ENCODE measurements around the gene HK3. TPM values are rescaled to one million over a fixed set of nuclear protein-coding genes. Genes with fewer than 3 reads are reported as not detected.

HK3 gene
- total and polyA plus RNA-seq, 9 of the 15 experiments (the other 6 are each of a cell fraction or from before 2014, with no cell fraction given): 0.16 TPM; not detected in 8

GRCh38 chr5:176888865-176889165, 10.3 kb downstream of the HK3 start (continued):
- no peak for TF ChIP-seq CHD7 (IDR thresholded peaks at IDR 0.05; ENCODE audit: low read depth, low read length)
- TF ChIP-seq ZNF639 (CRISPR knock-in tag; conservative IDR thresholded peaks at IDR 0.05 in 1 of 2, IDR thresholded peaks at IDR 0.05 in 1 of 2): no peak
- no peak for TF ChIP-seq HOXB6 (CRISPR knock-in tag; IDR thresholded peaks at IDR 0.05; ENCODE audit: borderline replicate concordance)
- no peak for TF ChIP-seq NCOA1 (IDR thresholded peaks at IDR 0.05; ENCODE audit: low read depth)
- TF ChIP-seq ATF1 (CRISPR knock-in tag; IDR thresholded peaks at IDR 0.05): no peak
- TF ChIP-seq ATF1 (tag; IDR thresholded peaks at IDR 0.05): no peak
- no peak for TF ChIP-seq TGIF2 (CRISPR knock-in tag; IDR thresholded peaks at IDR 0.05)
- TF ChIP-seq JUND (IDR thresholded peaks at IDR 0.05; ENCODE audit: borderline replicate concordance, low read depth, low read length): no peak
- no peak for TF ChIP-seq JUND (tag; IDR thresholded peaks at IDR 0.05; ENCODE audit: borderline replicate concordance, low read depth, low read length)
- no peak for TF ChIP-seq RHOXF2B (CRISPR knock-in tag; conservative IDR thresholded peaks at IDR 0.05)
- no peak for TF ChIP-seq ZNF668 (CRISPR knock-in tag; IDR thresholded peaks at IDR 0.05)
- TF ChIP-seq MIER1 (IDR thresholded peaks at IDR 0.05; ENCODE audit: low read depth): no peak
- no peak for TF ChIP-seq RCOR1 (IDR thresholded peaks at IDR 0.05; ENCODE audit: borderline replicate concordance in 1 of 2, low read depth in 2 of 2, low read length in 2 of 2)
- no peak for TF ChIP-seq POLR2G (IDR thresholded peaks at IDR 0.05; ENCODE audit: low read depth, low read length)
- no peak for TF ChIP-seq NFATC3 (IDR thresholded peaks at IDR 0.05)

Data from K562 (cell line).